NCI-H446 (cell line): ENCODE measurements around the gene PNCK.

ENCODE experiments used
- DNase-seq, 2 experiments: peaks; one replicate each; lab custom pipeline; 2025; lab: John Stamatoyannopoulos, UW

Gene PNCK

GRCh38 chrX:153626863-153627674 lies 46.5 kb downstream of the PNCK start:
- no peak for DNase-seq

DNA sequence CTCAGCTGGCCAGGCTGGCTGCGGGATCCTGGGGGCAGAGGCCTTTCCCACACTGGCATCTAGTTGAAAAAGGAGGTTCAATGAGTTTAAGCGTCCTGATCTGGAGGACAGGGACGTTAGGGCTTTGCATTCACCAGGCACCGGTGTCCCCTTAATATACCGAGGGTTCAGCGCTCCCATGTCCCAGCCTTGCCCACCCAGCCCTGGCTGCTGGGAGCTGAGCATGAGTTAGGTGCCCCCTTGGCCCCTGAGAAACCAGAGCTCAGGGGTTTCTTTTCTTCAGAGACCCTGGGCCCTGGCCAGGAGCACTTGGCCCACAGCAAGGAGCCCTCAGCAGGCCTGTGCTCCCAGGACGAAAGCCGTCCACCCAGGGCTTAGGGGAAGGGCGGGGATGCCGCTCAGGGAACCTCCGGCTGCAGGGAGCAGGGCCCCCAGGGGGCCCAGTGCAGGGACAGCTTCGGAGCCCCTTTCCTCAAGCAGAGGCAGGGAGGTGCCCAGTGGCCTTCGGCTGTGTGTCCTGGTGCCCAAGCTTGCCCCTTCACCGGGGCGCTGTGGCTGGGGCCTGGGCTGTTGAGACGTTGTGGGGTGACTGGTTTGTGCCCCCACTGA lies 47.5 kb downstream of the PNCK start:
- DNase-seq, result no peak

- no peak for DNase-seq
These were observed 48.2 kb downstream of the PNCK start for GRCh38 chrX:153625271-153626024.

DNA sequence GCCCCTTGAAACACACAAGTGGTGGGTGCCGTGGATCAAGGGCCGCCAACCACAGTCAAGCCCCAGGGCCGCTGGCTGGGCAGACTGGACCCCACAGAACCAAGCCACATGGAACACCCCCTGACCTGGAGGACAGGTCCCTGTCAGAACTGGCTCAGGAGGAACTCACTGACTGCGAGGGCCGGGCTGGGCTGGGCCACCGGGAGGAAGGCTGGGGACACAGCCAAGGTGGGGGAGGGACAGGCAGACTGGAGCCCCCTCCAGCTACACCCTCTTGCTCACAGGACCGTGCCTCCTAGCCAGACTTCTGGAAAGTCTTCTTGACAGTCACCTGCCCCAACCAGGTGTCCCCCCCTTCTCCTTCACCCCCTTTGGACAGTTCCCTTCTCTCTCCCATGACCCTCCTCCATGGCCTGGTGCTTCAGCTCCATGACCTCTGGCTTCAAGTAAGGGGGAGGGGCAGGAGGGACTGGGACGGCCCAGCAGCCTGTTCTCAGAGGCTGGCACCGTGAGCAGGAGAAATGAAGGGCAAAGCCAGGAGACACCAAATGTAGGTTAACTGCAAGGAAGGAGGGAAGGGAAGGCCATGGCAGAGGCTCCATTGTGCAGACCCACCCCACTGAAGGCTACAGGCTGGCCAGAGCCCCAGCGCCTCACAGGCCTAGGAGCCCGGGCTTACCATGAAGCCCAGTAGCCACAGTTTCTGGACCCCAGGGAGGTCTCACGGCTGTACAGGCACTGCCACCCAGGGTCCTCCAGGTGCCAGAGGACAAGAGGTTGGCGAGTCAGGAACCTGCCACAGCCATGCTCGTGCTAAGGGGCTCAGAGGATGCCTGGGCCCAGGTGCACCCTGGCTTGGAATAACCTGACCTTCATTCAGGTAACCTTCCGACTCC lies 49.2 kb downstream of the PNCK start:
- no peak for DNase-seq

DNA sequence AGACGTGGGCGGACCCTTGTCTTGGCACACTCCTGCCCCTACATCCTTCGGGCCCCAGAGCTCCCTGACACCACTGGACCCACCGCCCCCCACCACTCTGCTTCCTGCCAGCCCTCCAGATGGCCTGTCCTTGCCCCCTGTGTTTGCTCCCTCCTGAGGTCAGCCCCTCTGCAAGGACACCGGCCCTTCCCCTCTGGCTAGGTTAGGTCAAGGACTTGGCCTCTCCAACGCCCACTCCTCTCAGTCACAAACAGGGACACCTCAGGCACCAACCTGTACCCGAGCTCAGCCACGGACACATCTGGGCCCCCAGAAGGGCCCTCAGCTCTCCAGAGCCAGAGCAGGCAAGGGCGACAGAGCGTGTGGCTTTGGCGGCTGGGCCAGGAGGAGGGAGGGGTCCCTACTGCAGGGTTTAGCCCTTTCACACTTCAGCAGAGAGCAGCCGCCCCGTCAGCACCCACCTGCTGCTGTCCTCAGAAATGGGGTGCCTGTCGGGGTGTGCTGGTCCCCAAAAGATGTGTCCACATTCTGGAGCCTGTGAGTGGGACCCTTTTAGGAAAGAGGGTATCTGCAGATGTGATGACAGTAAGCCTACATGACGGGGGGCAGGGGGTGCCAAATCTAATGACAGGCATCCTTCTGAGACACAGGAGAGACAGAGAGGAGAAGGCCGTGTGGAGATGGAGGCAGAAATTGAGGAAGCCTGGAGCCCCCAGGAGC lies 50.1 kb downstream of the PNCK start:
- DNase-seq, result no peak

DNA sequence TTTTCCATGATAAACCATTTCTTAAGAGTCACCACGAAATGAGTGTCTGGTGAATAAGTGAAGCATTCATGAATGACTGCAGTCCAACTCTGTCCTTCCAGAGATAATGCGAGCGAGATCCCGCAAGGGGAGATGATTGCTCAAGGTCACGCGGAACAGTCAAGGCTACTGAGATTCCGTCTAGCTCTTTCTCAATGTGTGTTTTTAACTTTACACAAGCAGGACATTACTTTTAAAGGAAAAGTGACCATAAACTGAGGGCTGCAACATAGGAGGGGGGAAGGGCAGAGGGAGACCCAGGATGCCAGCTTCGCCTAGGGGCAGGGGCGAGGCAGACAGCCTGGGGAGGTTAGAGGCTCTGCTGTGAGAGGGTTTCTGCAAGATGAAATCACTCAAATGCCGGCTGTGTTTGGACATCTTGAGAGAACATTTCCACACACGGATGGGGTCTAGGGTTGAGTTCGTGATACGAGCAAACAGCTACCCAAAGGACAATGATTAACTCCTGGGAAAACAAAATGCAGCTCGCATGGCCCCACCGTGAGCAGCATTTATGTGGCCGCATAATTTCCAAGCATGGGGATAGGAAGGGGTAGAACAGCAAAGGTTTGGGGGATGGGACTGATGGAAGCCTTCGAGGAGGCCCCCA lies 50.8 kb downstream of the PNCK start:
- no peak for DNase-seq

GRCh38 chrX:153621949-153622598 lies 51.5 kb downstream of the PNCK start:
- no peak for DNase-seq

GRCh38 chrX:153620576-153620975 lies 53.0 kb downstream of the PNCK start:
- no peak for DNase-seq
